K562 (cell line): ENCODE results near the gene THYN1. TPM values are rescaled to one million over a fixed set of nuclear protein-coding genes. Genes with fewer than 3 reads are reported as not detected.
"Not testable (repeated sequence)": the region's sequence is repeated elsewhere in the genome, so short reads cannot be mapped to it uniquely, and the experiment has no call there.

Experiments used
- ATAC-seq: fragments of 200-7000 bp; cut with Tn5 transposase; 3 replicates; pipeline ENCODE4 v1.9.1; 2020; ENCODE audit warnings: moderate library complexity
- BruUV-seq: library from RNA; stranded (reverse); fragments of 400-500 nt; replicated peaks from 2 replicates; lab custom pipeline; 2021; lab: Mats Ljungman, UMichigan
- CTCF ChIA-PET: fragments of 300-600 bp; formaldehyde crosslinking; extraction: SDS; loops from one replicate; lab custom pipeline; 2021; ENCODE audit warnings: low intra/inter-chr PET ratio; lab: Yijun Ruan, JAX
- POLR2A ChIA-PET: fragments of 300-600, 350-650 bp; sonication (Branson Sonifier 250); formaldehyde crosslinking; extraction: SDS; loops from one replicate; lab custom pipeline; 2021; ENCODE audit warnings: antibody characterized with exemption, inconsistent platforms; lab: Yijun Ruan, JAX
- DNase-seq, 4 experiments: peaks; one replicate each; pipeline versions ENCODE4 v3.0.0 to v3.0.0-alpha.2; 2011 to 2018; ENCODE audit warnings: low spot score in 3 of 4, mixed read lengths in 3 of 4; ENCODE audit errors: extremely low read depth in 1 of 4
- FAIRE-seq: peaks from 2 replicates; lab custom pipeline; 2011; peaks lifted over from hg19 to GRCh38; lab: Jason Lieb, UNC
- H2AFZ ChIP-seq: 2 replicates; pipeline ENCODE4 v1.6.0; 2011; ENCODE audit warnings: low read depth, low read length, control low read depth, inconsistent platforms
- H3K27ac ChIP-seq: fragments of 200-600 bp; 3 replicates; pipeline ENCODE4 v1.8.0; 2011; ENCODE audit warnings: low read depth, mild to moderate bottlenecking, control low read depth, inconsistent platforms, low read length, moderate library complexity, mixed read lengths; ENCODE audit errors: extremely low read depth
- H3K27me3 ChIP-seq, 2 experiments: fragments of 300-600 bp in 1 of 2; 2 replicates in 1 of 2; 3 replicates in 1 of 2; pipeline versions ENCODE4 v1.6.0 to v1.8.0; 2011; ENCODE audit warnings: inconsistent platforms in 2 of 2, low read length in 2 of 2, mild to moderate bottlenecking in 1 of 2, mixed read lengths in 1 of 2, moderate library complexity in 1 of 2; ENCODE audit not compliant: control insufficient read depth in 2 of 2, insufficient read depth in 2 of 2
- H3K36me3 ChIP-seq: fragments of 300-600 bp; 3 replicates; pipeline ENCODE4 v1.8.0; 2011; ENCODE audit warnings: mild to moderate bottlenecking, low read length, inconsistent platforms; ENCODE audit not compliant: control insufficient read depth, insufficient read depth
- H3K4me1 ChIP-seq, 2 experiments: fragments of 200-600 bp in 1 of 2; replicated peaks in 1 of 2; 2 replicates in 1 of 2; 3 replicates in 1 of 2; pipeline versions ENCODE4 v1.5.1 to v1.8.0; 2011; ENCODE audit warnings: inconsistent platforms in 2 of 2, low read length in 2 of 2, mild to moderate bottlenecking in 1 of 2, mixed read lengths in 1 of 2, moderate library complexity in 1 of 2; ENCODE audit not compliant: control insufficient read depth in 2 of 2, insufficient read depth in 2 of 2
- H3K4me2 ChIP-seq: 2 replicates; pipeline ENCODE4 v1.6.1; 2011; ENCODE audit warnings: low read length, control low read depth, inconsistent platforms, mixed read lengths; ENCODE audit not compliant: insufficient read depth
- H3K4me3 ChIP-seq: fragments of 200-600 bp; sonication (generic), shearing (Covaris generic); 2 replicates; pipeline ENCODE4 v1.5.1; 2016; ENCODE audit warnings: control low read depth, inconsistent platforms
- H3K79me2 ChIP-seq: fragments of 200-600 bp; 3 replicates; pipeline ENCODE4 v1.8.0; 2011; ENCODE audit warnings: low read length, inconsistent platforms; ENCODE audit not compliant: control insufficient read depth, insufficient read depth
- H3K9ac ChIP-seq, 2 experiments: 2 replicates each; pipeline versions ENCODE4 v1.6.0 to v1.6.1; 2011; ENCODE audit warnings: low read depth in 2 of 2, low read length in 2 of 2, control low read depth in 1 of 2, inconsistent platforms in 1 of 2, mild to moderate bottlenecking in 1 of 2, mixed read lengths in 1 of 2; ENCODE audit not compliant: insufficient read depth in 1 of 2
- H3K9me1 ChIP-seq: one replicate; pipeline ENCODE4 v1.6.0; 2011; ENCODE audit warnings: inconsistent platforms, mild to moderate bottlenecking, low read length, moderate library complexity; ENCODE audit not compliant: control insufficient read depth, insufficient read depth
- H3K9me3 ChIP-seq: replicated peaks from 2 replicates; pipeline ENCODE4 v1.5.1; 2011; ENCODE audit warnings: low read depth, low read length, inconsistent platforms; ENCODE audit not compliant: control insufficient read depth, insufficient read depth
- H4K20me1 ChIP-seq: replicated peaks from 2 replicates; pipeline ENCODE4 v1.6.1; 2011; ENCODE audit warnings: low read length, inconsistent platforms, mixed read lengths; ENCODE audit not compliant: control insufficient read depth, insufficient read depth
- PML ChIP-seq: IDR thresholded peaks from 2 replicates; pipeline ENCODE4 v1.6.1; 2012; ENCODE audit warnings: low read length, inconsistent platforms
- POLR2A ChIP-seq: fragments of 450-650 bp; conservative IDR thresholded peaks from 2 replicates; pipeline ENCODE4 v1.6.1; 2016
- RBFOX2 ChIP-seq: fragments of 200-400 bp; formaldehyde crosslinking; IDR thresholded peaks from 2 replicates; pipeline ENCODE4 v1.6.1; 2017; ENCODE audit warnings: low read depth, mild to moderate bottlenecking, low read length, moderate library complexity
- SUPT5H ChIP-seq: fragments of 450-650 bp; IDR thresholded peaks from 2 replicates; pipeline ENCODE4 v1.6.1; 2016
- WGBS: fragments of 100-300 bp; shearing (Covaris generic); methylation state at CpG from one replicate; pipeline ENCODE4 v1.1.6; 2016; ENCODE audit warnings: low coverage, mixed read lengths; ENCODE audit not compliant: insufficient coverage; ENCODE audit errors: missing lambda C conversion rate; 5-methylcytosine and 5-hydroxymethylcytosine counted together
- in situ Hi-C: fragments of 300-500 bp; cut with MboI; formaldehyde crosslinking; loops from 4 replicates; pipeline ENCODE4 v1.15.0; 2018; ENCODE audit warnings: inconsistent platforms, mixed read lengths
- intact Hi-C: fragments of 100-400 bp; cut with micrococcal nuclease; formaldehyde crosslinking; loops from 2 replicates; pipeline ENCODE4 v1.14.2; 2022
- polyA plus RNA-seq, 8 experiments: library from polyadenylated mRNA; depleted of rRNA in 4 of 8; stranded (reverse) in 5 of 8; unstranded in 3 of 8; fragments of >200 nt; fragmentation: Nextera tagmentation in 2 of 8; fragmentation: Illumina TruSeq in 1 of 8; extraction: Ambion mirVana in 2 of 8; extraction: Trizol in 1 of 8; gene quantifications; 2 replicates each; pipeline versions ENCODE4 v1.2.1 to v1.2.3, GENCODE V29; 2011 to 2014; ENCODE audit warnings: inconsistent platforms in 1 of 8, missing spikeins in 1 of 8
- total RNA-seq, 7 experiments: library from RNA; depleted of rRNA in 6 of 7; stranded (reverse); fragments of >200 nt in 6 of 7; fragmentation: Illumina TruSeq in 2 of 7; extraction: Trizol in 2 of 7; gene quantifications; 2 replicates each; pipeline versions ENCODE4 v1.2.1 to v1.2.3, GENCODE V29; 2011 to 2021; ENCODE audit warnings: low replicate concordance in 1 of 7
- TF ChIP-seq, protein P1 (sequence below), 2 experiments: fragments of 450-650 bp in 1 of 2; IDR thresholded peaks; 2 replicates each; pipeline ENCODE4 v1.6.1; 2011 to 2017; ENCODE audit warnings: low read depth in 2 of 2, antibody characterized with exemption in 1 of 2, borderline replicate concordance in 1 of 2, low read length in 1 of 2, mild to moderate bottlenecking in 1 of 2, mixed read lengths in 1 of 2; ENCODE audit not compliant: control insufficient read depth in 1 of 2

Gene THYN1
- total and polyA plus RNA-seq, 9 of the 15 experiments (the other 6 are each of a cell fraction or from before 2014, with no cell fraction given): 54.9 to 279 (median 104) TPM

DNA sequence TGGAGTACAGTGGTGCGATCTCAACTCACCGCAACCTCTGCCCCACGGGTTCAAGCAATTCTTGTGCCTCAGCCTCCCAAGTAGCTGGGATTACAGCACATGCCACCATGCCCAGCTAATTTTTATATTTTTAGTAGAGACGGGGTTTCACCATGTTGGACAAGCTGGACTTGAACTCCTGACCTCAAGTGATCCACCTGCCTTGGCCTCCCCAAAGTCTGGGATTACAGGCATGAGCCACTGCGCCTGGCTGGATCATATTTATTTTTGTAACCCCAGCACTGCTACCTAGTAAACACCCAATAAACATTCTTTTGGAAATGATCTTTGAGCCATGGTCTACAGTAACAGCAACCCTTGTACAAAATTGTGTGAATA is 2.0 kb upstream of the THYN1 start:
- Histone ChIP-seq H3K36me3 (peaks cover 46% of the 10 kb centered on the region), H3K79me2 (peaks cover 32% of the 10 kb centered on the region)
- H3K27ac ChIP-seq, ATAC-seq, in situ Hi-C loops, H3K4me1 ChIP-seq, intact Hi-C loops, H3K4me3 ChIP-seq, H3K9ac ChIP-seq, H3K9me3 ChIP-seq, CTCF ChIA-PET, H3K4me2 ChIP-seq, H3K27me3 ChIP-seq, H4K20me1 ChIP-seq, H2AFZ ChIP-seq, H3K9me1 ChIP-seq, POLR2A ChIA-PET, FAIRE-seq, DNase-seq: not testable (repeated sequence)
- TF ChIP-seq, protein P1, sequence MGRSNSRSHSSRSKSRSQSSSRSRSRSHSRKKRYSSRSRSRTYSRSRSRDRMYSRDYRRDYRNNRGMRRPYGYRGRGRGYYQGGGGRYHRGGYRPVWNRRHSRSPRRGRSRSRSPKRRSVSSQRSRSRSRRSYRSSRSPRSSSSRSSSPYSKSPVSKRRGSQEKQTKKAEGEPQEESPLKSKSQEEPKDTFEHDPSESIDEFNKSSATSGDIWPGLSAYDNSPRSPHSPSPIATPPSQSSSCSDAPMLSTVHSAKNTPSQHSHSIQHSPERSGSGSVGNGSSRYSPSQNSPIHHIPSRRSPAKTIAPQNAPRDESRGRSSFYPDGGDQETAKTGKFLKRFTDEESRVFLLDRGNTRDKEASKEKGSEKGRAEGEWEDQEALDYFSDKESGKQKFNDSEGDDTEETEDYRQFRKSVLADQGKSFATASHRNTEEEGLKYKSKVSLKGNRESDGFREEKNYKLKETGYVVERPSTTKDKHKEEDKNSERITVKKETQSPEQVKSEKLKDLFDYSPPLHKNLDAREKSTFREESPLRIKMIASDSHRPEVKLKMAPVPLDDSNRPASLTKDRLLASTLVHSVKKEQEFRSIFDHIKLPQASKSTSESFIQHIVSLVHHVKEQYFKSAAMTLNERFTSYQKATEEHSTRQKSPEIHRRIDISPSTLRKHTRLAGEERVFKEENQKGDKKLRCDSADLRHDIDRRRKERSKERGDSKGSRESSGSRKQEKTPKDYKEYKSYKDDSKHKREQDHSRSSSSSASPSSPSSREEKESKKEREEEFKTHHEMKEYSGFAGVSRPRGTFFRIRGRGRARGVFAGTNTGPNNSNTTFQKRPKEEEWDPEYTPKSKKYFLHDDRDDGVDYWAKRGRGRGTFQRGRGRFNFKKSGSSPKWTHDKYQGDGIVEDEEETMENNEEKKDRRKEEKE (IDR thresholded peaks at IDR 0.05; ENCODE audit: borderline replicate concordance in 1 of 2, control insufficient read depth in 1 of 2, low read depth in 2 of 2, low read length in 1 of 2): 0 out of 4 replicates have a peak, but pooled peaks of 1 of the 2 experiments have one; percentile 30
- 0 out of 2 replicates have a peak, but pooled peaks have one; percentile 52 for TF ChIP-seq PML
- TF ChIP-seq POLR2A: peak; percentile 67
- peak; percentile 27; the same call in 1 of the 2 replicates for TF ChIP-seq SUPT5H
- peak; percentile 45; the same call in 1 of the 2 replicates for TF ChIP-seq RBFOX2
- TSS peak; percentile 55 for BruUV-seq
- WGBS: 87% methylated on average over 5 of the region's 5 CpGs
